Bronchial epithelial cell (primary cell): ENCODE measurements around the gene ZFR2. TPM values are rescaled to one million over a fixed set of nuclear protein-coding genes. Genes with fewer than 3 reads are reported as not detected.

Source experiments
- DNase-seq: peaks from one replicate; pipeline ENCODE4 v3.0.0-alpha.2; 2010; ENCODE audit warnings: low read depth
- FAIRE-seq: peaks from 2 replicates; lab custom pipeline; 2011; peaks lifted over from hg19 to GRCh38; lab: Jason Lieb, UNC
- H3K27me3 ChIP-seq: 2 replicates; pipeline ENCODE4 v1.5.1; 2011; ENCODE audit warnings: low read length; ENCODE audit not compliant: control insufficient read depth, insufficient read depth
- H3K36me3 ChIP-seq: 2 replicates; pipeline ENCODE4 v1.5.1; 2011; ENCODE audit warnings: low read length; ENCODE audit not compliant: control insufficient read depth, insufficient read depth
- H3K4me3 ChIP-seq: 2 replicates; pipeline ENCODE4 v1.5.1; 2011; ENCODE audit warnings: mild to moderate bottlenecking, low read depth, low read length, control low read depth
- CTCF ChIP-seq: IDR thresholded peaks from 2 replicates; pipeline ENCODE4 v1.5.1; 2011; ENCODE audit warnings: mild to moderate bottlenecking, moderate library complexity, low read length, control low read depth, inconsistent platforms; ENCODE audit not compliant: insufficient read depth, severe bottlenecking
- total RNA-seq: library from RNA; depleted of rRNA; stranded (reverse); fragments of >200 nt; gene quantifications from 2 replicates; pipeline ENCODE4 v1.2.1, GENCODE V29; 2014

Gene ZFR2
- total RNA-seq, 1 donor from 2014 or later = not detected

- no peak for DNase-seq
- H3K36me3 ChIP-seq = no peaks in the 10 kb centered on the region
- no peak overlapping the region for H3K4me3 ChIP-seq
- TF ChIP-seq CTCF = peak; percentile 89
- no peak for FAIRE-seq
- H3K27me3 ChIP-seq = no peaks in the 10 kb centered on the region
Observed at GRCh38 chr19:3821857-3822364, 46.9 kb downstream of the ZFR2 start.

- H3K4me3 ChIP-seq = no peak overlapping the region
- no peak for TF ChIP-seq CTCF
- no peak for DNase-seq
- FAIRE-seq = no peak
- no peaks in the 10 kb centered on the region for H3K27me3 ChIP-seq
- H3K36me3 ChIP-seq = no peaks in the 10 kb centered on the region
Observed at GRCh38 chr19:3821156-3821555, 47.7 kb downstream of the ZFR2 start.

GRCh38 chr19:3819989-3820388 is 48.8 kb downstream of the ZFR2 start:
- FAIRE-seq (no peak), DNase-seq (no peak)
- no peak for TF ChIP-seq CTCF
- Histone ChIP-seq H3K4me3 (no peak overlapping the region), H3K27me3 (no peaks in the 10 kb centered on the region), H3K36me3 (no peaks in the 10 kb centered on the region)

GRCh38 chr19:3818918-3819317 is 49.9 kb downstream of the ZFR2 start:
- H3K36me3 ChIP-seq = no peaks in the 10 kb centered on the region
- H3K27me3 ChIP-seq = no peaks in the 10 kb centered on the region
- no peak for TF ChIP-seq CTCF
- DNase-seq (no peak), FAIRE-seq (no peak)
- H3K4me3 ChIP-seq = no peak overlapping the region

- DNase-seq (peak; percentile 42), FAIRE-seq (no peak)
- Histone ChIP-seq H3K27me3 (no peaks in the 10 kb centered on the region), H3K4me3 (no peak overlapping the region), H3K36me3 (no peaks in the 10 kb centered on the region)
- no peak for TF ChIP-seq CTCF
Observed at GRCh38 chr19:3818466-3818865, 50.4 kb downstream of the ZFR2 start.

GRCh38 chr19:3817761-3818160 is 51.1 kb downstream of the ZFR2 start:
- Histone ChIP-seq H3K27me3 (no peaks in the 10 kb centered on the region), H3K4me3 (no peak overlapping the region), H3K36me3 (no peaks in the 10 kb centered on the region)
- DNase-seq = no peak
- TF ChIP-seq CTCF = no peak
- no peak for FAIRE-seq
